Activated gamma-delta T cell (primary cell): ENCODE data around the gene SHOX.
"Not testable (repeated sequence)": the region's sequence is repeated elsewhere in the genome, so short reads cannot be mapped to it uniquely, and the experiment has no call there.

Experiments used
- DNase-seq: peaks from one replicate; lab custom pipeline; 2025; lab: John Stamatoyannopoulos, UW

The SHOX gene

GRCh38 chrX:637660-638481 is 7.3 kb downstream of the SHOX start:
- no peak for DNase-seq

- no peak for DNase-seq
These were observed 8.0 kb downstream of the SHOX start for GRCh38 chrX:638482-639131.

GRCh38 chrX:639151-639550 is 8.6 kb downstream of the SHOX start:
- DNase-seq, result no peak

GRCh38 chrX:640641-641040 is 10.1 kb downstream of the SHOX start:
- no peak for DNase-seq

GRCh38 chrX:641671-642435 is 11.3 kb downstream of the SHOX start:
- DNase-seq, result no peak

GRCh38 chrX:642436-643240 is 12.0 kb downstream of the SHOX start:
- DNase-seq, result no peak

- no peak for DNase-seq
These were observed 12.6 kb downstream of the SHOX start for GRCh38 chrX:643241-643595.

- no peak for DNase-seq
These were observed 13.3 kb downstream of the SHOX start for GRCh38 chrX:643911-644303.

GRCh38 chrX:644304-645281 is 14.0 kb downstream of the SHOX start:
- DNase-seq, result no peak

GRCh38 chrX:646228-646495 is 15.6 kb downstream of the SHOX start:
- DNase-seq, result no peak

- no peak for DNase-seq
These were observed 16.2 kb downstream of the SHOX start for GRCh38 chrX:646796-647195.

GRCh38 chrX:649166-649565 is 18.6 kb downstream of the SHOX start:
- DNase-seq, result no peak

- no peak for DNase-seq
These were observed 19.7 kb downstream of the SHOX start for GRCh38 chrX:650324-650723.

GRCh38 chrX:650811-651210 is 20.2 kb downstream of the SHOX start:
- no peak for DNase-seq

- not testable (repeated sequence) for DNase-seq
These were observed 21.3 kb downstream of the SHOX start for GRCh38 chrX:651922-652321.

- no peak for DNase-seq
These were observed 21.8 kb downstream of the SHOX start for GRCh38 chrX:652341-652741.

GRCh38 chrX:653306-653705 is 22.7 kb downstream of the SHOX start:
- no peak for DNase-seq

GRCh38 chrX:661154-661553 is 30.6 kb downstream of the SHOX start:
- no peak for DNase-seq

GRCh38 chrX:662126-662525 is 31.5 kb downstream of the SHOX start:
- DNase-seq, result no peak

- no peak for DNase-seq
These were observed 33.2 kb downstream of the SHOX start for GRCh38 chrX:663841-664240.
